GM12878 (cell line): ENCODE results near the gene NOS1AP. TPM values are rescaled to one million over a fixed set of nuclear protein-coding genes. Genes with fewer than 3 reads are reported as not detected.

ENCODE experiments used
- ATAC-seq: fragments of 200-7000 bp; cut with Tn5 transposase; 3 replicates; pipeline ENCODE4 v1.9.1; 2020; ENCODE audit warnings: mild to moderate bottlenecking, moderate library complexity
- BruUV-seq: library from RNA; stranded (reverse); fragments of 400-500 nt; replicated peaks from 2 replicates; lab custom pipeline; 2021; lab: Mats Ljungman, UMichigan
- CTCF ChIA-PET: fragments of 300-600 bp; sonication (Branson Sonifier 250); formaldehyde crosslinking; extraction: SDS; loops from one replicate; lab custom pipeline; 2021; ENCODE audit warnings: inconsistent platforms; lab: Yijun Ruan, JAX
- POLR2A ChIA-PET: fragments of 350-600 bp; formaldehyde crosslinking; extraction: SDS; loops from one replicate; lab custom pipeline; 2021; ENCODE audit warnings: inconsistent platforms; lab: Charles Lee
- RAD21 ChIA-PET: fragments of 300-600 bp; sonication (Branson Sonifier 250); formaldehyde crosslinking; loops from one replicate; lab custom pipeline; 2023; ENCODE audit warnings: antibody characterized with exemption; ENCODE audit not compliant: unreplicated experiment; lab: Charles Lee
- SMC1A ChIA-PET: fragments of 300-600 bp; sonication (Branson Sonifier 250); formaldehyde crosslinking; loops from one replicate; lab custom pipeline; 2023; ENCODE audit not compliant: unreplicated experiment, uncharacterized antibody; lab: Charles Lee
- DNase-seq: peaks from one replicate; pipeline ENCODE4 v3.0.0-alpha.2; 2011; ENCODE audit warnings: low read depth, low spot score
- FAIRE-seq: peaks from 3 replicates; lab custom pipeline; 2011; peaks lifted over from hg19 to GRCh38; lab: Jason Lieb, UNC
- H2AFZ ChIP-seq: 2 replicates; pipeline ENCODE4 v1.6.0; 2011; ENCODE audit warnings: low read depth, low read length, control low read depth; ENCODE audit not compliant: control insufficient read depth
- H3K27ac ChIP-seq: 2 replicates; pipeline ENCODE4 v1.5.1; 2011; ENCODE audit warnings: control low read depth; ENCODE audit not compliant: control insufficient read depth, insufficient read depth
- H3K27me3 ChIP-seq, 2 experiments: replicated peaks in 1 of 2; 2 replicates each; pipeline versions ENCODE4 v1.6.0 to v1.6.1; 2011; ENCODE audit warnings: low read length in 1 of 2; ENCODE audit not compliant: control insufficient read depth in 2 of 2, insufficient read depth in 2 of 2
- H3K36me3 ChIP-seq, 2 experiments: 2 replicates each; pipeline ENCODE4 v1.5.1; 2011; ENCODE audit warnings: low read length in 1 of 2; ENCODE audit not compliant: control insufficient read depth in 2 of 2, insufficient read depth in 2 of 2
- H3K4me1 ChIP-seq: 2 replicates; pipeline ENCODE4 v1.6.1; 2011; ENCODE audit warnings: mild to moderate bottlenecking, low read length, moderate library complexity, mixed read lengths; ENCODE audit not compliant: control insufficient read depth, insufficient read depth
- H3K4me2 ChIP-seq: 2 replicates; pipeline ENCODE4 v1.6.0; 2011; ENCODE audit warnings: control low read depth; ENCODE audit not compliant: control insufficient read depth, insufficient read depth
- H3K4me3 ChIP-seq: fragments of 200-600 bp; sonication (generic); 2 replicates; pipeline ENCODE4 v1.5.1; 2016
- H3K79me2 ChIP-seq: 2 replicates; pipeline ENCODE4 v1.6.0; 2011; ENCODE audit warnings: low read length; ENCODE audit not compliant: control insufficient read depth, insufficient read depth
- H3K9ac ChIP-seq: 2 replicates; pipeline ENCODE4 v1.8.0; 2011; ENCODE audit warnings: low read length, control low read depth, mixed read lengths; ENCODE audit not compliant: control insufficient read depth, insufficient read depth
- H3K9me3 ChIP-seq: replicated peaks from 3 replicates; pipeline ENCODE4 v1.5.1; 2011; ENCODE audit warnings: mild to moderate bottlenecking, low read length; ENCODE audit not compliant: control insufficient read depth, insufficient read depth
- H4K20me1 ChIP-seq: 2 replicates; pipeline ENCODE4 v1.6.0; 2011; ENCODE audit not compliant: control insufficient read depth, insufficient read depth
- CREB1 ChIP-seq: IDR thresholded peaks from 2 replicates; pipeline ENCODE4 v1.6.1; 2012; ENCODE audit warnings: low read depth, mild to moderate bottlenecking, inconsistent platforms
- CREM ChIP-seq: IDR thresholded peaks from 2 replicates; pipeline ENCODE4 v1.6.1; 2014; ENCODE audit warnings: antibody characterized with exemption, low read depth
- HDAC2 ChIP-seq: fragments of 200-600 bp; sonication (generic); IDR thresholded peaks from 2 replicates; pipeline ENCODE4 v1.6.1; 2017
- JUND ChIP-seq: IDR thresholded peaks from 2 replicates; pipeline ENCODE4 v1.6.1; 2012; ENCODE audit warnings: low read depth, mild to moderate bottlenecking, low read length, improper control_type of control experiment, moderate library complexity
- NFIC ChIP-seq: IDR thresholded peaks from 2 replicates; pipeline ENCODE4 v1.6.1; 2012; ENCODE audit warnings: low read depth, mild to moderate bottlenecking, inconsistent platforms, low read length, moderate library complexity
- SIN3A ChIP-seq: IDR thresholded peaks from 2 replicates; pipeline ENCODE4 v1.6.1; 2012; ENCODE audit warnings: low read depth, low read length, improper control_type of control experiment
- SRF ChIP-seq, 2 experiments: IDR thresholded peaks; 2 replicates each; pipeline ENCODE4 v1.6.1; 2011; ENCODE audit warnings: low read depth in 2 of 2, low read length in 2 of 2, mild to moderate bottlenecking in 1 of 2, moderate library complexity in 1 of 2
- YBX1 ChIP-seq: fragments of 450-650 bp; IDR thresholded peaks from 2 replicates; pipeline ENCODE4 v1.6.1; 2016; ENCODE audit warnings: antibody characterized with exemption
- ZNF622 ChIP-seq: fragments of 450-650 bp; IDR thresholded peaks from 2 replicates; pipeline ENCODE4 v1.6.1; 2017; ENCODE audit warnings: mild to moderate bottlenecking, inconsistent platforms
- WGBS: methylation state at CpG from one replicate; pipeline ENCODE4 v1.1.6; 2016; ENCODE audit warnings: low lambda C conversion rate; ENCODE audit not compliant: insufficient replicate concordance, insufficient coverage; ENCODE audit errors: missing lambda C conversion rate; 5-methylcytosine and 5-hydroxymethylcytosine counted together
- in situ Hi-C: fragments of 300-500 bp; cut with MboI; formaldehyde crosslinking; loops from 9 replicates; pipeline ENCODE4 v1.14.3; 2018; ENCODE audit warnings: mixed read lengths
- intact Hi-C: fragments of 100-400 bp; cut with micrococcal nuclease; formaldehyde crosslinking; loops from one replicate; pipeline ENCODE4 v1.14.2; 2022; ENCODE audit not compliant: unreplicated experiment
- polyA plus RNA-seq, 11 experiments: library from polyadenylated mRNA; depleted of rRNA in 4 of 11; unstranded in 6 of 11; stranded (reverse) in 5 of 11; fragments of >200 nt; fragmentation: Nextera tagmentation in 4 of 11; fragmentation: Illumina TruSeq in 1 of 11; extraction: Ambion mirVana in 4 of 11; extraction: Trizol in 1 of 11; gene quantifications; 1 replicate in 1 of 11; 2 replicates in 10 of 11; pipeline versions ENCODE4 v1.2.1 to v1.2.3, GENCODE V29; 2011 to 2016; ENCODE audit warnings: inconsistent platforms in 2 of 11, missing spikeins in 2 of 11, low read depth in 1 of 11
- total RNA-seq, 4 experiments: library from RNA; depleted of rRNA in 3 of 4; stranded (reverse); fragments of >200 nt in 3 of 4; fragmentation: Illumina TruSeq in 1 of 4; extraction: Trizol in 1 of 4; gene quantifications; 2 replicates each; pipeline versions ENCODE4 v1.2.1 to v1.2.3, GENCODE V29; 2013 to 2021

NOS1AP gene
- total and polyA plus RNA-seq, 10 of the 15 experiments (the other 5 are each of a cell fraction or from before 2014, with no cell fraction given), result 0.03 to 0.15 TPM; not detected in 8

- Histone ChIP-seq H3K36me3 (no peaks in the 10 kb centered on the region), H2AFZ (no peak overlapping the region), H3K9ac (no peak overlapping the region), H3K4me2 (no peak overlapping the region), H4K20me1 (no peaks in the 10 kb centered on the region), H3K27ac (no peak overlapping the region), H3K79me2 (no peaks in the 10 kb centered on the region), H3K4me3 (no peak overlapping the region), H3K27me3 (no peaks in the 10 kb centered on the region; a peak in 1 of 4 replicates), H3K4me1 (no peaks in the 10 kb centered on the region), H3K9me3 (no peaks in the 10 kb centered on the region)
- ATAC-seq, result no peak
- SMC1A ChIA-PET, result no interaction called here
- intact Hi-C loops, result no loop called here
- FAIRE-seq, result no peak
- RAD21 ChIA-PET, result no interaction called here
- in situ Hi-C loops, result no loop called here
- no peak for DNase-seq
- 31% methylated on average over 8 of the region's 8 CpGs for WGBS
- TF ChIP-seq SRF (IDR thresholded peaks at IDR 0.05; ENCODE audit: low read depth in 2 of 2, low read length in 2 of 2), result no peak
- TF ChIP-seq CREM, result no peak
- no peak for TF ChIP-seq YBX1
- TF ChIP-seq CREB1, result no peak
- no peak for TF ChIP-seq HDAC2
- POLR2A ChIA-PET, result no interaction called here
- no TSS peak for BruUV-seq
- CTCF ChIA-PET, result no interaction called here
These were observed 67.9 kb downstream of the NOS1AP start for GRCh38 chr1:162137179-162137960.

- Histone ChIP-seq H3K4me2 (no peak overlapping the region), H2AFZ (no peak overlapping the region), H3K27me3 (no peaks in the 10 kb centered on the region; a peak in 1 of 4 replicates), H3K36me3 (no peaks in the 10 kb centered on the region), H3K9me3 (no peaks in the 10 kb centered on the region), H3K4me3 (no peak overlapping the region), H4K20me1 (no peaks in the 10 kb centered on the region), H3K79me2 (no peaks in the 10 kb centered on the region), H3K27ac (no peak overlapping the region), H3K9ac (no peak overlapping the region), H3K4me1 (no peaks in the 10 kb centered on the region)
- CTCF ChIA-PET, result no interaction called here
- in situ Hi-C loops, result no loop called here
- no peak for DNase-seq
- RAD21 ChIA-PET, result no interaction called here
- SMC1A ChIA-PET, result no interaction called here
- WGBS, result 23% methylated on average over 2 of the region's 2 CpGs
- BruUV-seq, result no TSS peak
- ATAC-seq, result no peak
- POLR2A ChIA-PET, result interaction anchor here (0.6 kb wide), 1 partner anchor 133 kb away, joined by 3 read pairs; no protein-coding TSS in a partner anchor
- TF ChIP-seq NFIC, result no peak
- no peak for TF ChIP-seq ZNF622
- no peak for TF ChIP-seq SIN3A
- no peak for TF ChIP-seq JUND
- intact Hi-C loops, result no loop called here
- no peak for FAIRE-seq
These were observed 68.6 kb downstream of the NOS1AP start for GRCh38 chr1:162138112-162138511.
